HEK293 (cell line): ENCODE measurements around the gene EML3.

Experiments used
- BCL11B ChIP-seq: fragments of 450-650 bp; formaldehyde crosslinking; IDR thresholded peaks from 2 replicates; pipeline ENCODE4 v1.5.1; 2016; ENCODE audit warnings: low read depth, missing biosample characterization, missing genetic modification characterization
- KLF1 ChIP-seq: fragments of 450-650 bp; formaldehyde crosslinking; IDR thresholded peaks from 2 replicates; pipeline ENCODE4 v1.5.1; 2016; ENCODE audit warnings: missing biosample characterization, missing genetic modification characterization
- MEIS1 ChIP-seq: sonication (generic); formaldehyde crosslinking; IDR thresholded peaks from 2 replicates; pipeline ENCODE4 v1.8.1; 2022; ENCODE audit warnings: missing genetic modification reagents, mild to moderate bottlenecking, borderline replicate concordance
- ZNF529 ChIP-seq: fragments of 450-650 bp; formaldehyde crosslinking; IDR thresholded peaks from 2 replicates; pipeline ENCODE4 v1.5.1; 2017; ENCODE audit warnings: missing genetic modification characterization, missing biosample characterization; ENCODE audit not compliant: insufficient replicate concordance
- ZNF548 ChIP-seq: fragments of 450-650 bp; formaldehyde crosslinking; IDR thresholded peaks from 2 replicates; pipeline ENCODE4 v1.5.1; 2016; ENCODE audit warnings: missing biosample characterization, missing genetic modification characterization
- ZNF549 ChIP-seq: fragments of 450-650 bp; IDR thresholded peaks from 2 replicates; pipeline ENCODE4 v1.5.1; 2018; ENCODE audit warnings: missing biosample characterization, missing genetic modification characterization, mild to moderate bottlenecking, inconsistent platforms, moderate library complexity
- ZNF629 ChIP-seq: fragments of 450-650 bp; formaldehyde crosslinking; IDR thresholded peaks from 2 replicates; pipeline ENCODE4 v1.5.1; 2017; ENCODE audit warnings: missing biosample characterization, missing genetic modification characterization
- TF ChIP-seq, protein P1 (sequence below): fragments of 450-650 bp; formaldehyde crosslinking; IDR thresholded peaks from 2 replicates; pipeline ENCODE4 v1.5.1; 2016; ENCODE audit warnings: missing biosample characterization, missing genetic modification characterization
- TF ChIP-seq, protein P2 (sequence below): fragments of 450-650 bp; formaldehyde crosslinking; IDR thresholded peaks from 2 replicates; pipeline ENCODE4 v1.5.1; 2016; ENCODE audit warnings: missing biosample characterization, missing genetic modification characterization

DNA sequence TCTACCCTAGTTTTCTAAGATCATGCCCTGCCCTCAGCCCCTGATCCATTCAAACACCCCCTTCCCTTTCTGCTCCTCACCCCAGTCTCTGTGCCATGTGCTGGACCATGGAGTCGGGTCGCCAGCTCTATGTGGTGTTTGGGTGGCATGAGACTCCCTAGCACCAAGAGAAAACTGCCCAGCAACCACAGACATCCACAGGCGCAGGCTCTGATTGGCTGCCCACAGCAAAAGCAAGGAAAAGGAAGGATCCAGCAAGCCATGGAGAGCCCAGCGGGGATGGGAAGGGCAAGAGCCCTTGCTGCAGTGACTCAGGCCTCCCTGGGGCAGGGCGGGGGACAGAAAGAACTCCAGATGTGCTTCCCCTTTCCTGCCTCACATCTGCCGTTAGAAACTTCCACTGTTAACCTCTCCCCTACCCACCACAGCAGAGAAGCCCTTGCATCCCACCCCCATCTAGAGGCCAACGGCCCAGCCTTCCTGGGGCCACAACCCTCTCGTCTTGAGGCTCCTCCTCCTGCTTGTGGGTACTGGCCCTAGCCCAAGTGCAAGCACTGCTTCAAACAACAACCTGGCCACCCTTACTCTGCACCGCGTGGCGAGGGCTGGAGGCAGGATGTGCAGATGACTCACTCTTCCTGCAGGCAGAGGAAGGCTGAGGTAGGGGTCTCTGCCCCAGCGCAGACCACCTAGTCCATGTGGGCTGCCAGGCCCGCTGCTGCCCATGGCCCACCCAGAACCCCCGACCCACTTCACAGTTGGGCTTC is 56.3 kb downstream of the EML3 start:
- TF ChIP-seq ZNF629 (tag by site-specific recombination) = peak; percentile 47; the same call in 1 of the 2 replicates
- TF ChIP-seq, protein P1, sequence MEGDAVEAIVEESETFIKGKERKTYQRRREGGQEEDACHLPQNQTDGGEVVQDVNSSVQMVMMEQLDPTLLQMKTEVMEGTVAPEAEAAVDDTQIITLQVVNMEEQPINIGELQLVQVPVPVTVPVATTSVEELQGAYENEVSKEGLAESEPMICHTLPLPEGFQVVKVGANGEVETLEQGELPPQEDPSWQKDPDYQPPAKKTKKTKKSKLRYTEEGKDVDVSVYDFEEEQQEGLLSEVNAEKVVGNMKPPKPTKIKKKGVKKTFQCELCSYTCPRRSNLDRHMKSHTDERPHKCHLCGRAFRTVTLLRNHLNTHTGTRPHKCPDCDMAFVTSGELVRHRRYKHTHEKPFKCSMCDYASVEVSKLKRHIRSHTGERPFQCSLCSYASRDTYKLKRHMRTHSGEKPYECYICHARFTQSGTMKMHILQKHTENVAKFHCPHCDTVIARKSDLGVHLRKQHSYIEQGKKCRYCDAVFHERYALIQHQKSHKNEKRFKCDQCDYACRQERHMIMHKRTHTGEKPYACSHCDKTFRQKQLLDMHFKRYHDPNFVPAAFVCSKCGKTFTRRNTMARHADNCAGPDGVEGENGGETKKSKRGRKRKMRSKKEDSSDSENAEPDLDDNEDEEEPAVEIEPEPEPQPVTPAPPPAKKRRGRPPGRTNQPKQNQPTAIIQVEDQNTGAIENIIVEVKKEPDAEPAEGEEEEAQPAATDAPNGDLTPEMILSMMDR (tag by site-specific recombination) = no peak
- TF ChIP-seq, protein P2, sequence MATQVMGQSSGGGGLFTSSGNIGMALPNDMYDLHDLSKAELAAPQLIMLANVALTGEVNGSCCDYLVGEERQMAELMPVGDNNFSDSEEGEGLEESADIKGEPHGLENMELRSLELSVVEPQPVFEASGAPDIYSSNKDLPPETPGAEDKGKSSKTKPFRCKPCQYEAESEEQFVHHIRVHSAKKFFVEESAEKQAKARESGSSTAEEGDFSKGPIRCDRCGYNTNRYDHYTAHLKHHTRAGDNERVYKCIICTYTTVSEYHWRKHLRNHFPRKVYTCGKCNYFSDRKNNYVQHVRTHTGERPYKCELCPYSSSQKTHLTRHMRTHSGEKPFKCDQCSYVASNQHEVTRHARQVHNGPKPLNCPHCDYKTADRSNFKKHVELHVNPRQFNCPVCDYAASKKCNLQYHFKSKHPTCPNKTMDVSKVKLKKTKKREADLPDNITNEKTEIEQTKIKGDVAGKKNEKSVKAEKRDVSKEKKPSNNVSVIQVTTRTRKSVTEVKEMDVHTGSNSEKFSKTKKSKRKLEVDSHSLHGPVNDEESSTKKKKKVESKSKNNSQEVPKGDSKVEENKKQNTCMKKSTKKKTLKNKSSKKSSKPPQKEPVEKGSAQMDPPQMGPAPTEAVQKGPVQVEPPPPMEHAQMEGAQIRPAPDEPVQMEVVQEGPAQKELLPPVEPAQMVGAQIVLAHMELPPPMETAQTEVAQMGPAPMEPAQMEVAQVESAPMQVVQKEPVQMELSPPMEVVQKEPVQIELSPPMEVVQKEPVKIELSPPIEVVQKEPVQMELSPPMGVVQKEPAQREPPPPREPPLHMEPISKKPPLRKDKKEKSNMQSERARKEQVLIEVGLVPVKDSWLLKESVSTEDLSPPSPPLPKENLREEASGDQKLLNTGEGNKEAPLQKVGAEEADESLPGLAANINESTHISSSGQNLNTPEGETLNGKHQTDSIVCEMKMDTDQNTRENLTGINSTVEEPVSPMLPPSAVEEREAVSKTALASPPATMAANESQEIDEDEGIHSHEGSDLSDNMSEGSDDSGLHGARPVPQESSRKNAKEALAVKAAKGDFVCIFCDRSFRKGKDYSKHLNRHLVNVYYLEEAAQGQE (tag by site-specific recombination) = no peak
- no peak for TF ChIP-seq ZNF548
- no peak for TF ChIP-seq ZNF529 (tag by site-specific recombination)
- TF ChIP-seq KLF1 (tag by site-specific recombination) = 0 out of 2 replicates have a peak, but pooled peaks have one; percentile 34
- no peak for TF ChIP-seq BCL11B (tag by site-specific recombination)
- no peak for TF ChIP-seq MEIS1 (CRISPR knock-in tag)
- TF ChIP-seq ZNF549 (tag by site-specific recombination) = no peak
